IMR-90 (cell line): ENCODE data around the gene MOB1A. TPM values are rescaled to one million over a fixed set of nuclear protein-coding genes. Genes with fewer than 3 reads are reported as not detected.
A peak's percentile ranks its signal among the peaks of the same experiment; 100 is the strongest.

Experiments used
- ATAC-seq: fragments of 200-7000 bp; cut with Tn5 transposase; 2 replicates; pipeline ENCODE4 v1.9.1; 2020; ENCODE audit warnings: low read depth, mild to moderate bottlenecking, moderate library complexity
- BruUV-seq: library from RNA; stranded (reverse); fragments of 400-500 nt; replicated peaks from 2 replicates; lab custom pipeline; 2021; lab: Mats Ljungman, UMichigan
- CTCF ChIA-PET: fragments of 300-600 bp; formaldehyde crosslinking; extraction: SDS; loops from one replicate; lab custom pipeline; 2021; ENCODE audit warnings: antibody characterized with exemption; lab: Yijun Ruan, JAX
- POLR2A ChIA-PET: fragments of 300-600 bp; sonication (Branson Sonifier 250); formaldehyde crosslinking; loops from one replicate; lab custom pipeline; 2022; ENCODE audit warnings: antibody characterized with exemption; ENCODE audit not compliant: unreplicated experiment; lab: Charles Lee
- DNase-seq: peaks from one replicate; pipeline ENCODE4 v3.0.0; 2013
- H2AFZ ChIP-seq: replicated peaks from 2 replicates; pipeline ENCODE3; 2013; ENCODE audit warnings: low read length, mild to moderate bottlenecking; ENCODE audit not compliant: poor library complexity
- H2AK5ac ChIP-seq: 2 replicates; pipeline ENCODE4 v1.6.1; 2013; ENCODE audit warnings: low read depth, low read length, inconsistent platforms
- H2AK9ac ChIP-seq: replicated peaks from 2 replicates; pipeline ENCODE3; 2013; ENCODE audit warnings: mild to moderate bottlenecking, low read depth, low read length, moderate library complexity; ENCODE audit not compliant: poor library complexity
- H2BK120ac ChIP-seq: 2 replicates; pipeline ENCODE4 v1.6.1; 2013; ENCODE audit warnings: low read depth, low read length, inconsistent platforms
- H2BK15ac ChIP-seq: 3 replicates; pipeline ENCODE4 v1.6.1; 2013; ENCODE audit warnings: low read depth, low read length, inconsistent platforms
- H2BK20ac ChIP-seq: 2 replicates; pipeline ENCODE4 v1.6.1; 2013; ENCODE audit warnings: low read depth, mild to moderate bottlenecking, inconsistent platforms, low read length, moderate library complexity
- H2BK5ac ChIP-seq: 2 replicates; pipeline ENCODE4 v1.6.1; 2013; ENCODE audit warnings: mild to moderate bottlenecking, low read depth, low read length, inconsistent platforms; ENCODE audit not compliant: poor library complexity, severe bottlenecking
- H3K14ac ChIP-seq: replicated peaks from 2 replicates; pipeline ENCODE4 v1.6.1; 2013; ENCODE audit warnings: low read depth, low read length, inconsistent platforms
- H3K18ac ChIP-seq: 2 replicates; pipeline ENCODE4 v1.6.1; 2013; ENCODE audit warnings: low read depth, low read length, control low read depth
- H3K23ac ChIP-seq: 2 replicates; pipeline ENCODE4 v1.6.1; 2013; ENCODE audit warnings: low read depth, low read length, inconsistent platforms
- H3K27ac ChIP-seq: 2 replicates; pipeline ENCODE4 v1.5.1; 2013; ENCODE audit warnings: mild to moderate bottlenecking, control low read depth, low read length; ENCODE audit not compliant: insufficient read depth
- H3K27me3 ChIP-seq: 2 replicates; pipeline ENCODE4 v1.6.1; 2013; ENCODE audit warnings: low read length; ENCODE audit not compliant: control insufficient read depth, insufficient read depth
- H3K36me3 ChIP-seq: 2 replicates; pipeline ENCODE4 v1.6.1; 2013; ENCODE audit warnings: low read length, mixed read lengths; ENCODE audit not compliant: control insufficient read depth, insufficient read depth
- H3K4ac ChIP-seq: 2 replicates; pipeline ENCODE4 v1.6.1; 2013; ENCODE audit warnings: low read depth, low read length, inconsistent platforms
- H3K4me1 ChIP-seq: 2 replicates; pipeline ENCODE4 v1.6.1; 2013; ENCODE audit warnings: low read length, mixed read lengths; ENCODE audit not compliant: control insufficient read depth, insufficient read depth
- H3K4me2 ChIP-seq: 2 replicates; pipeline ENCODE4 v1.6.1; 2013; ENCODE audit warnings: low read depth, mild to moderate bottlenecking, control low read depth, low read length, moderate library complexity
- H3K4me3 ChIP-seq: 2 replicates; pipeline ENCODE4 v1.5.1; 2013; ENCODE audit warnings: low read depth, mild to moderate bottlenecking, control low read depth, low read length, moderate library complexity; ENCODE audit not compliant: insufficient read depth
- H3K56ac ChIP-seq: 2 replicates; pipeline ENCODE4 v1.6.1; 2013; ENCODE audit warnings: low read length, inconsistent platforms; ENCODE audit not compliant: insufficient read depth; ENCODE audit errors: extremely low read depth
- H3K79me1 ChIP-seq, 2 experiments: 2 replicates each; pipeline ENCODE4 v1.6.1; 2013; ENCODE audit warnings: low read length in 2 of 2, inconsistent platforms in 1 of 2, low read depth in 1 of 2
- H3K9ac ChIP-seq: 2 replicates; pipeline ENCODE4 v1.6.1; 2013; ENCODE audit warnings: low read depth, low read length, control low read depth
- H3K9me1 ChIP-seq: 2 replicates; pipeline ENCODE4 v1.6.1; 2013; ENCODE audit warnings: low read length, inconsistent platforms; ENCODE audit not compliant: insufficient read depth
- H3K9me3 ChIP-seq: 2 replicates; pipeline ENCODE4 v1.6.1; 2013; ENCODE audit warnings: low read length; ENCODE audit not compliant: control insufficient read depth, insufficient read depth
- H4K20me1 ChIP-seq: 2 replicates; pipeline ENCODE4 v1.6.1; 2013; ENCODE audit warnings: low read length, inconsistent platforms; ENCODE audit not compliant: insufficient read depth
- H4K5ac ChIP-seq: 2 replicates; pipeline ENCODE4 v1.6.1; 2013; ENCODE audit warnings: mild to moderate bottlenecking, low read depth, low read length, control low read depth
- H4K8ac ChIP-seq, 2 experiments: 2 replicates each; pipeline ENCODE4 v1.6.1; 2013; ENCODE audit warnings: low read depth in 2 of 2, low read length in 2 of 2, control low read depth in 1 of 2, inconsistent platforms in 1 of 2
- H4K91ac ChIP-seq: 2 replicates; pipeline ENCODE4 v1.6.1; 2013; ENCODE audit warnings: low read depth, low read length, inconsistent platforms; ENCODE audit not compliant: insufficient read depth
- BHLHE40 ChIP-seq: fragments of 150-350 bp; IDR thresholded peaks from 2 replicates; pipeline ENCODE4 v1.6.1; 2016; ENCODE audit warnings: mild to moderate bottlenecking, low read depth, low read length
- CHD1 ChIP-seq: IDR thresholded peaks from 2 replicates; pipeline ENCODE4 v1.6.1; 2012; ENCODE audit warnings: low read depth, low read length, improper control_type of control experiment
- CTCF ChIP-seq: conservative IDR thresholded peaks from 2 replicates; pipeline ENCODE4 v1.5.1; 2012; ENCODE audit warnings: mild to moderate bottlenecking, low read depth, low read length, improper control_type of control experiment
- ELK1 ChIP-seq: fragments of 150-350 bp; IDR thresholded peaks from 2 replicates; pipeline ENCODE4 v1.6.1; 2016; ENCODE audit warnings: low read depth, mild to moderate bottlenecking, low read length, moderate library complexity, borderline replicate concordance
- FOS ChIP-seq: fragments of 150-350 bp; IDR thresholded peaks from 2 replicates; pipeline ENCODE4 v1.6.1; 2016; ENCODE audit warnings: low read depth, low read length
- MAFK ChIP-seq: IDR thresholded peaks from 2 replicates; pipeline ENCODE4 v1.6.1; 2012; ENCODE audit warnings: low read depth, low read length, improper control_type of control experiment
- MAZ ChIP-seq: IDR thresholded peaks from 2 replicates; pipeline ENCODE4 v1.6.1; 2012; ENCODE audit warnings: low read depth, mild to moderate bottlenecking, low read length, improper control_type of control experiment, moderate library complexity, borderline replicate concordance
- MXI1 ChIP-seq: IDR thresholded peaks from 2 replicates; pipeline ENCODE4 v1.6.1; 2012; ENCODE audit warnings: low read depth, mild to moderate bottlenecking, low read length, moderate library complexity, borderline replicate concordance
- NFE2L2 ChIP-seq: fragments of 150-350 bp; IDR thresholded peaks from 2 replicates; pipeline ENCODE4 v1.6.1; 2016; ENCODE audit warnings: low read depth, mild to moderate bottlenecking, low read length
- POLR2A ChIP-seq: IDR thresholded peaks from 2 replicates; pipeline ENCODE4 v1.6.1; 2012; ENCODE audit warnings: mild to moderate bottlenecking, low read depth, low read length
- RAD21 ChIP-seq: IDR thresholded peaks from 2 replicates; pipeline ENCODE4 v1.6.1; 2012; ENCODE audit warnings: low read length, improper control_type of control experiment
- RCOR1 ChIP-seq: IDR thresholded peaks from 2 replicates; pipeline ENCODE4 v1.6.1; 2012; ENCODE audit warnings: mild to moderate bottlenecking, low read length, improper control_type of control experiment; ENCODE audit not compliant: insufficient replicate concordance
- SMC3 ChIP-seq: fragments of 150-350 bp; IDR thresholded peaks from 2 replicates; pipeline ENCODE4 v1.6.1; 2016; ENCODE audit warnings: low read depth, mild to moderate bottlenecking, antibody characterized with exemption, low read length, moderate library complexity
- WGBS, 2 experiments: methylation state at CpG; one replicate each; pipeline versions ENCODE4 v1.1.5 to v1.1.7; 2013; ENCODE audit warnings: missing lambda C conversion rate in 2 of 2; ENCODE audit not compliant: insufficient read length in 1 of 2; ENCODE audit errors: extremely low coverage in 2 of 2; 5-methylcytosine and 5-hydroxymethylcytosine counted together
- dilution Hi-C: fragments of 300-500 bp; cut with HindIII; formaldehyde crosslinking; loops from one replicate; pipeline ENCODE4 v1.14.3; 2018; ENCODE audit warnings: low sequenced_read_pairs; ENCODE audit not compliant: unreplicated experiment
- in situ Hi-C: fragments of 300-500 bp; cut with MboI; formaldehyde crosslinking; loops from 3 replicates; pipeline ENCODE4 v1.14.3; 2019; ENCODE audit warnings: low sequenced_read_pairs, inconsistent platforms, mixed read lengths
- intact Hi-C: fragments of 100-400 bp; cut with micrococcal nuclease; formaldehyde crosslinking; loops from 2 replicates; pipeline ENCODE4 v1.10.0; 2022
- polyA plus RNA-seq, 3 experiments: library from polyadenylated mRNA; depleted of rRNA; stranded (reverse); fragments of >200 nt; gene quantifications; 2 replicates each; pipeline ENCODE4 v1.2.3, GENCODE V29; 2012; ENCODE audit warnings: low replicate concordance in 1 of 3
- total RNA-seq: library from RNA; depleted of rRNA; stranded (reverse); fragments of >200 nt; gene quantifications from 2 replicates; pipeline ENCODE4 v1.2.3, GENCODE V29; 2012

Gene MOB1A
- total and polyA plus RNA-seq, 2 of the 4 experiments (the other 2 are of a cell fraction) = 21.0 to 60.8 TPM

GRCh38 chr2:74147727-74148456 is 30.8 kb downstream of the MOB1A start, which contains the start of gene BOLA3:
Gene BOLA3 (minus strand): TSS chr2:74147912. CDS start chr2:74147874, 38 bp downstream.
- H4K8ac ChIP-seq = peak within 1 kb of the TSS; percentile 82 to 87
- H3K36me3 ChIP-seq = peaks cover 7% of the 10 kb centered on the region
- H2AK5ac ChIP-seq = peak within 1 kb of the TSS; percentile 56
- peaks cover 19% of the 10 kb centered on the region for H3K9me1 ChIP-seq
- peak within 1 kb of the TSS; percentile 99 for H2AFZ ChIP-seq
- peak within 1 kb of the TSS; percentile 93 for H3K14ac ChIP-seq
- H3K4me3 ChIP-seq = peak within 1 kb of the TSS; percentile 68
- H4K5ac ChIP-seq = peak within 1 kb of the TSS; percentile 65
- H3K23ac ChIP-seq = peak within 1 kb of the TSS; percentile 92
- H2AK9ac ChIP-seq = peak within 1 kb of the TSS; percentile 96
- in situ Hi-C loops (loop anchor here (10.0 to 25.0 kb wide), 2 partner anchors 223 to 311 kb away; partner anchors contain the start of genes DGUOK and STAMBP), intact Hi-C loops (loop anchor here (1.0 kb wide), 2 partner anchors 227 to 324 kb away; no protein-coding TSS in a partner anchor), dilution Hi-C loops (no loop called here)
- H2BK5ac ChIP-seq = peak within 1 kb of the TSS; percentile 32
- no TSS peak for BruUV-seq
- ATAC-seq (peak; percentile 97), DNase-seq (peak; percentile 55)
- no peaks in the 10 kb centered on the region for H4K20me1 ChIP-seq
- CTCF ChIA-PET = interaction anchor here (0.6 to 2.5 kb wide), 8 partner anchors 24 to 324 kb away, joined by 3 to 7 read pairs (median 3); partner anchors contain the start of gene MOB1A
- H3K9me3 ChIP-seq = no peaks in the 10 kb centered on the region
- H3K18ac ChIP-seq = peak within 1 kb of the TSS; percentile 22
- H3K27ac ChIP-seq = peak within 1 kb of the TSS; percentile 54
- WGBS, 2 experiments = 2% methylated on average over 35 of the region's 67 CpGs; no CpG with 5 or more reads in 1 of the 2 experiments
- H3K4ac ChIP-seq = peak within 1 kb of the TSS; percentile 86
- H3K79me1 ChIP-seq = peaks cover 23 to 31% of the 10 kb centered on the region in 2 experiments
- H3K4me2 ChIP-seq = peak within 1 kb of the TSS; percentile 98
- H2BK20ac ChIP-seq = peak within 1 kb of the TSS; percentile 33; the same call in 1 of the 2 replicates
- H3K27me3 ChIP-seq = no peaks in the 10 kb centered on the region
- peak within 1 kb of the TSS; percentile 34; the same call in 1 of the 3 replicates for H2BK15ac ChIP-seq
- H2BK120ac ChIP-seq = peak within 1 kb of the TSS; percentile 76; the same call in 1 of the 2 replicates
- peaks cover 11% of the 10 kb centered on the region for H3K4me1 ChIP-seq
- H3K9ac ChIP-seq = peak within 1 kb of the TSS; percentile 88
- peak within 1 kb of the TSS; percentile 70 for H4K91ac ChIP-seq
- POLR2A ChIA-PET = interaction anchor here (0.6 kb wide), 1 partner anchor 726 kb away, joined by 5 read pairs; no protein-coding TSS in a partner anchor
- peak within 1 kb of the TSS; percentile 70 for H3K56ac ChIP-seq
- TF ChIP-seq FOS = no peak
- TF ChIP-seq POLR2A = peak; percentile 4
- peak; percentile 41; the same call in 1 of the 2 replicates for TF ChIP-seq MXI1
- no peak for TF ChIP-seq RCOR1
- no peak for TF ChIP-seq MAFK
- TF ChIP-seq CHD1 = no peak
- no peak; the same call in 1 of the 2 replicates for TF ChIP-seq BHLHE40
- TF ChIP-seq ELK1 = no peak
- TF ChIP-seq NFE2L2 = no peak
- peak; percentile 84 for TF ChIP-seq MAZ
- peak; percentile 69 for TF ChIP-seq CTCF
- TF ChIP-seq SMC3 = peak; percentile 34
- TF ChIP-seq RAD21 = peak; percentile 58
